Measurements from ENCODE around the gene SLC25A15. TPM values are rescaled to one million over a fixed set of nuclear protein-coding genes. Genes with fewer than 3 reads are reported as not detected.
"Not testable (repeated sequence)": the region's sequence is repeated elsewhere in the genome, so short reads cannot be mapped to it uniquely, and the experiment has no call there.

The SLC25A15 gene
- polyA plus RNA-seq, 6 donors from 2014 or later = 1.1 to 9.4 (median 2.8) TPM

DNA sequence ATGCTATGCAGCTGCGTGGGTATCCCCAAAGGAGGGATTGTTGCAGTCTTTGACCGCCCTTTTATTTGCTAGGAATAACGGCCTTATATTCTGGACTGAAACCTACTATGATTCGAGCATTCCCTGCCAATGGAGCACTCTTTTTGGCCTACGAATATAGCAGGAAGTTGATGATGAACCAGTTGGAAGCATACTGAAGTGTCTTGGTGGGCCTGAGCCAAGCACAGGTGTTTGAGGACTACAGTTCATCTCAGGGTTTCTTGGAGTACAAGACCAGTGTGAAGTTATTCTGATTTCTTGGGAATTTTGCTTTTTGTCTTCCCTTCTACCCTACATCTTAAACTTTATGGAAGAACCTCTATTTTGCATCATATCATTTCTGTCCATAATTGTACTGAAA is 20.1 kb downstream of the SLC25A15 start:
- Mint-ChIP-seq H3K9me3 (no peaks in the 10 kb centered on the region), H3K4me1 (peaks cover 11 to 12% (median 11%) of the 10 kb centered on the region in 3 donors), H3K27ac (no peak overlapping the region), H3K4me3 (no peak overlapping the region), H3K27me3 (no peaks in the 10 kb centered on the region), H3K36me3 (peaks cover 0 to 40% of the 10 kb centered on the region in 2 donors)
- ATAC-seq (ENCODE audit: low read depth in 2 of 2) (no peak), DNase-seq (no peak)

DNA sequence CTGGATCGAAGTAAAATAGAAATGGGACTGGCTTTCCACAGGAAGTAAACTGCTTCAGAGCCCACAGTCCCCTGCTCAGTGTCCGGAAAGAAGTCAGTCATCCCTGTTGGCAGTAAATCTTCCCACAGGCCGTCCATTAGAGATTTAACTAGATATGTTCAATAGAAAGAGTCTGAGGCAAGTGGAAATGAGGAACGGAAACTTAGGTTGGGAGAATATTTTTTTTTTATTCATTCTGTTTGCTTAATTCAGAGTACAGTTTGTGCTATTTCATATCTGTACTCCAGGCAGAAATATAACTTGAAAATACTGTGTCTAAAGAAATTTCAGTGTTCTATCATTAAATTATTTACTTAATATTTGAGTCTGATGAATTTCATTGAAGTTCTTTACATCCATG is 22.7 kb downstream of the SLC25A15 start:
- H3K4me3 Mint-ChIP-seq = peak overlapping the region in 3 of 8 donors; percentile 6 to 25 (median 20)
- peaks cover 0 to 15% (median 8%) of the 10 kb centered on the region in 7 donors for H3K9me3 Mint-ChIP-seq
- peaks cover 17 to 30% of the 10 kb centered on the region in 2 donors for H3K36me3 Mint-ChIP-seq
- H3K4me1 Mint-ChIP-seq = peaks cover 11 to 12% (median 11%) of the 10 kb centered on the region in 3 donors
- DNase-seq = no peak
- H3K27me3 Mint-ChIP-seq = no peaks in the 10 kb centered on the region
- ATAC-seq (ENCODE audit: low read depth in 2 of 2) = peak; percentile 42 to 59
- peak overlapping the region in 4 of 6 donors; percentile 3 to 87 (median 45) for H3K27ac Mint-ChIP-seq

DNA sequence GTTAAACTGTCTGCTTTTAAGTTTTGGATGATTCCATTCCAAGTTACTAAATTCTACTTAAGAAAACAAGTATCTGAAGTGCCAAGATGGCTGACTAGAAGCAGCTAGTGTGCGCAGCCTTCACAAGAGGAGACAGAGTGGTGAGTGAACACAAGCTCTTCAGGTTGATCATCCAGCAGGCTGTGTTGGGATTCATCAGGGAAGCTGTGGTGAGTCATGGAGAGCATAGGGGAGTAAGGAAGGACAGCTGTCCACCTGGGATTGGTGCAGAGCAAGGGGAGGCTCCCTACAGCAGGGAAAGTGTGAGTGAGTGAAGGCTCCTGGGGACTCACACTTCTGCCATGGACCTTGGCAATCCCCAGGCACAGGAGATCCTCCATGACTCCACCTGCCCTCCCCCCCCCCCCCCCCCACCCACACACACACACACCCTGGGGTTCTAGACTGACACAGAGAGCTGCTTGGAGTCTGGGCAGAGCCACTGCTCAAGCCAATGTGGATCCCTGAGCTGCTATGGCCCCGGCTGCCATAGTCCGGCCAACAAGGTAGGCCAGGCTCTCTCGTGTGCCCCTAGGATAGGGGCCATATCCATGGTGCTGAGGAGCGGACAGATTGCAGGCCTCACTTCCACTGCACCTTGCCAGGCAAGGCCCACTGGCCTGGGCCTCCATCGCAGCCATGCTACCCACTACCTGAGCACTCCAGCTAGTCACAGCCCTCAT is 23.5 kb downstream of the SLC25A15 start:
- Mint-ChIP-seq H3K27me3 (no peaks in the 10 kb centered on the region), H3K27ac (peak overlapping the region in 1 of 6 donors; percentile 22), H3K36me3 (peaks cover 17 to 22% of the 10 kb centered on the region in 2 donors), H3K9me3 (peaks cover 0 to 15% (median 8%) of the 10 kb centered on the region in 7 donors), H3K4me3 (peak overlapping the region in 1 of 8 donors; percentile 47), H3K4me1 (peaks cover 11 to 13% (median 12%) of the 10 kb centered on the region in 3 donors)
- ATAC-seq (ENCODE audit: low read depth in 2 of 2) = no peak
- no peak for DNase-seq

DNA sequence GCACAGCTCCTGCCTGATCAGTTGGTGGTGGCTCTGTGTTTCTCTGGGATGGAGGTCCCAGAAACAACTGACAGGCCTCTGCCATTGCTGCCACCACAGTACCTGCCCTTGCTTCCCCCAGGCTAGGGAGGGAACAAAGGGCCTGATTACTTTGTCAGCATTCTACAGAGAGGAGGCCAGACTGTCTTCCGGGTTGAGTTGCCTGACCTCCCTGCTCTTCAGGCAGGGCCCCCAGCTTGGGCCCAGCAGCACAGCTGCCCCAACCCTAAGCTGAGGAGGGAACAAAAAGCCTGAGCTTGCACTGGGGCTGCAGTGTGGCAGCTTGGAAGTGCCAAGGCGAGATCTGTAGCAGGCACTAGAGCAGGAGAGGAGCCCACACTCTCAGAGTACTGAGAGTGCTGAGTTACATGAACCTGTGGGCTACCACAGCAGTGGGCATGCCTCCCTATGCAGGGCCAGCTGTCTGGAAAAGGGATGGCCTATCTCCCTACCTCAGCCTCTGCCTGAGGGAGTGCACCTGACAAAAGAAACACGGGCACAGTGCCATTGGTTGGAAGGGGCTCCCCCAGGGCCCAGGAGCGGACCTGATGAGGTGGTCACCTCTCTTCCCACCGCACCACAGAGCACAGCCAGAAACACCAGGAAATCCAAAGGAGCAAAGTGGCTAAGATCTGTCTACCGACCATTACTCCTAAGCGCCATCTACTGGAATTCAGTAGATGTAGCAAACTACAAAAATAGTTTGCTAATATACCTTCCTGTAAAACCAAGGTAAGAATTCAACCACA is 24.4 kb downstream of the SLC25A15 start:
- peaks cover 11 to 13% (median 12%) of the 10 kb centered on the region in 3 donors for H3K4me1 Mint-ChIP-seq
- peak overlapping the region in 1 of 6 donors; percentile 49 for H3K27ac Mint-ChIP-seq
- H3K36me3 Mint-ChIP-seq = peaks cover 17 to 19% of the 10 kb centered on the region in 2 donors
- peaks cover 0 to 15% (median 8%) of the 10 kb centered on the region in 7 donors for H3K9me3 Mint-ChIP-seq
- ATAC-seq (ENCODE audit: low read depth in 2 of 2) = no peak
- no peaks in the 10 kb centered on the region for H3K27me3 Mint-ChIP-seq
- DNase-seq = no peak
- H3K4me3 Mint-ChIP-seq = no peak overlapping the region

DNA sequence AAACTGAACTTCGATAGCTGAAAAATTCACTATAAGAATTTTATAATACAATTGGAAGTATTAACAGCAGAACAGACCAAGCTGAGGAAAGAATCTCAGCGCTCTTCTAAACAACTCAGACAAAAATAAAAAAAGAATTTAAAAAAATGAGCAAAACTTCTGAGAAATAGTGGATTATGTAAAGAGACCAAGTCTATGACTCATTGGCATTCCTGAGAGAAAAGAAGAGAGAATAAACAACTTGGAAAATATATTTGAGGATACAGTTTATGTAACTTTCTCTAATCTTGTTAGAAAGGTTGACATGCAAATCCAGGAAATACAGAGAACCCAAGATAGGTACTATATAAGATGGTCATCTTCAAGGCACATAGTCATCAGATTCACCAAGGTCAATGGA is 25.4 kb downstream of the SLC25A15 start:
- Mint-ChIP-seq H3K27me3 (no peaks in the 10 kb centered on the region), H3K4me1 (peaks cover 14 to 18% (median 17%) of the 10 kb centered on the region in 3 donors), H3K9me3 (peaks cover 0 to 15% (median 8%) of the 10 kb centered on the region in 7 donors), H3K36me3 (peaks cover 10 to 17% of the 10 kb centered on the region in 2 donors), H3K27ac (no peak overlapping the region), H3K4me3 (no peak overlapping the region)
- DNase-seq (no peak), ATAC-seq (ENCODE audit: low read depth in 2 of 2) (no peak)

DNA sequence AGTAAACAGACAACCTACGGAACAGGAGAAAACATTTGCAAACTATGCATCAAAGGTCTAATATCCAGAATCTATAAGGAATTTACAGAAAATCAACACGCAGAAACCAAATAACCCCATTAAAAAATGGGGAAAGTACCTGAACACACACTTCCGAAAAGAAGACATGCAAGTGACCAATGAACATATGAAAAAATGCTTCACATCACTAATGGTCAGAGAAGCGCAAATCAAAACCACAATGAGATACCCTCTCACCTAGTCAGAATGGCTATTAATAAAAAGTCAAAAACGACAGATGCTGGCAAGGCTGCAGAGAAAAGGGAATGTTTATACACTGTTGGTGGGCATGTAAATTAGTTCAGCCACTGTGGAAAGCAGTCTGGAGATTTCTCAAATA is 29.5 kb downstream of the SLC25A15 start:
- Mint-ChIP-seq H3K4me3 (no peak overlapping the region), H3K4me1 (peaks cover 8 to 11% (median 9%) of the 10 kb centered on the region in 3 donors), H3K36me3 (peaks cover 9 to 17% of the 10 kb centered on the region in 2 donors), H3K9me3 (peaks cover 0 to 15% (median 8%) of the 10 kb centered on the region in 7 donors), H3K27me3 (no peaks in the 10 kb centered on the region), H3K27ac (no peak overlapping the region)
- ATAC-seq (ENCODE audit: low read depth in 2 of 2) = no peak
- no peak for DNase-seq

DNA sequence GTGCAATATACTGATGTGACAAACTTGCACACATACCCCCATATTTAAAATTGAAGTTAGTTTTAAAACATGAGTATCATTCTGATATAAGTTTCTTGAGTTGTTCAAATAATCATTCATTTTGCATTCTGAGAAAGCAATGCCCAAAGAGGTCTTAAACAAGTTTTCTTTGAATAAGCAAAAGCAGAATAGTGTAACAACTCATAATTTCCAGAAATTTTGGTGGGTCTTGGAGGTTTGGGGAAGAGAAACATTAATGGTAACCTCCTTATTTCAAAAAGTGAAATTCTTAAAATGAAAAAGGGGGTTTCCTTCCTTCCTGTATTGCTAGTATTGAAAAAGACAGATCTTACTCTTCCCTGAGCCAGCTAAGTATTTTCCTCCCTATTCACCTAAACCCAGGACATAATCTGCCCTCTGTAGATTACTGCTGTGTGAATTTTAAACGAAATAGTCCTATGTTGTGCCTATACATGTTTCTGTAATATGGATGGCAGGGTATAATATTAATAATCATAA is 30.4 kb downstream of the SLC25A15 start:
- ATAC-seq (ENCODE audit: low read depth in 2 of 2) (no peak), DNase-seq (no peak)
- peaks cover 0 to 15% (median 8%) of the 10 kb centered on the region in 7 donors for H3K9me3 Mint-ChIP-seq
- peak overlapping the region in 1 of 6 donors; percentile 66 for H3K27ac Mint-ChIP-seq
- peaks cover 8 to 17% of the 10 kb centered on the region in 2 donors for H3K36me3 Mint-ChIP-seq
- peaks cover 8 to 11% (median 9%) of the 10 kb centered on the region in 3 donors for H3K4me1 Mint-ChIP-seq
- H3K4me3 Mint-ChIP-seq = no peak overlapping the region
- H3K27me3 Mint-ChIP-seq = no peaks in the 10 kb centered on the region

DNA sequence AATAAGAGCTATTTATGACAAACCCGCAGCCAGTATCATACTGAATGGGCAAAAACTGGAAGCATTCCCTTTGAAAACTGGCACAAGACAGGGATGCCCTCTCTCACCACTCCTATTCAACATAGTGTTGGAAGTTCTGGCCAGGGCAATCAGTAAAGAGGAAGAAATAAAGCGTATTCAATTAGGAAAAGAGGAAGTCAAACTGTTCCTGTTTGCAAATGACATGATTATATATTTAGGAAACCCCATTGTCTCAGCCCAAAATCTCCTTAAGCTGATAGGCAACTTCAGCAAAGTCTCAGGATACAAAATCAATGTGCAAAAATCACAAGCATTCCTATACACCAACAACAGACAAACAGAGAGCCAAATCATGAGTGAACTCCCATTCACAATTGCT is 50.3 kb downstream of the SLC25A15 start:
- not testable (repeated sequence) for DNase-seq; H3K4me3 Mint-ChIP-seq; H3K4me1 Mint-ChIP-seq; ATAC-seq (ENCODE audit: low read depth in 2 of 2); H3K27ac Mint-ChIP-seq; H3K27me3 Mint-ChIP-seq
- peaks cover 0 to 12% (median 4%) of the 10 kb centered on the region in 7 donors for H3K9me3 Mint-ChIP-seq
- peaks cover 7 to 14% of the 10 kb centered on the region in 2 donors for H3K36me3 Mint-ChIP-seq

DNA sequence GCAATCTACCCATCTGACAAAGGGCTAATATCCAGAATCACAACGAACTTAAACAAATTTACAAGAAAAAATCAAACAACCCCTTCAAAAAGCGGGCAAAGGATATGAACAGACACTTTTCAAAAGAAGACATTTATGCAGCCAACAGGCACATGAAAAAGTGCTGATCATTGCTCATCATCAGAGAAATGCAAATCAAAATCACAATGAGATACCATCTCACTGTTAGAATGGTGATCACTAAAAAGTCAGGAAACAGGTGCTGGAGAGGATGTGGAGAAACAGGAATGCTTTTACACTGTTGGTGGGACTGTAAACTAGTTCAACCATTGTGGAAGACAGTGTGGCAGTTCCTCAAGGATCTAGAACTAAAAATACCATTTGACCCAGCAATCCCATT is 51.5 kb downstream of the SLC25A15 start:
- H3K9me3 Mint-ChIP-seq = peaks cover 0 to 12% (median 4%) of the 10 kb centered on the region in 7 donors
- H3K27ac Mint-ChIP-seq; DNase-seq; H3K27me3 Mint-ChIP-seq; H3K4me3 Mint-ChIP-seq; H3K4me1 Mint-ChIP-seq; ATAC-seq (ENCODE audit: low read depth in 2 of 2): not testable (repeated sequence)
- H3K36me3 Mint-ChIP-seq = peaks cover 7 to 14% of the 10 kb centered on the region in 2 donors

Other genes starting within 250 kb of the SLC25A15 start
- 100 to 1,000 TPM in 5 of 6 donors, 10 to 100 TPM in 1; 70.3 to 174 (median 117) TPM for gene FOXO1, start 123.0 kb upstream of the SLC25A15 start, polyA plus RNA-seq (ENCODE audit: low read depth in 6 of 6)
- 10 to 100 TPM; 23.2 to 53.0 (median 46.9) TPM for gene MRPS31, start 18.4 kb upstream of the SLC25A15 start, polyA plus RNA-seq (ENCODE audit: low read depth in 6 of 6)
- gene ELF1, start 229.7 kb downstream of the SLC25A15 start, polyA plus RNA-seq (ENCODE audit: low read depth in 6 of 6) = 100 to 1,000 TPM; 127 to 183 (median 144) TPM